Ammon's horn (tissue), 1 donor: ENCODE measurements around the gene DUSP14.
"Not testable (repeated sequence)": the region's sequence is repeated elsewhere in the genome, so short reads cannot be mapped to it uniquely, and the experiment has no call there.

Experiments used
- DNase-seq: peaks from one replicate; pipeline ENCODE4 v3.0.0-alpha.2; 2016; ENCODE audit warnings: low spot score

Gene DUSP14, protein sequence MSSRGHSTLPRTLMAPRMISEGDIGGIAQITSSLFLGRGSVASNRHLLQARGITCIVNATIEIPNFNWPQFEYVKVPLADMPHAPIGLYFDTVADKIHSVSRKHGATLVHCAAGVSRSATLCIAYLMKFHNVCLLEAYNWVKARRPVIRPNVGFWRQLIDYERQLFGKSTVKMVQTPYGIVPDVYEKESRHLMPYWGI

DNA sequence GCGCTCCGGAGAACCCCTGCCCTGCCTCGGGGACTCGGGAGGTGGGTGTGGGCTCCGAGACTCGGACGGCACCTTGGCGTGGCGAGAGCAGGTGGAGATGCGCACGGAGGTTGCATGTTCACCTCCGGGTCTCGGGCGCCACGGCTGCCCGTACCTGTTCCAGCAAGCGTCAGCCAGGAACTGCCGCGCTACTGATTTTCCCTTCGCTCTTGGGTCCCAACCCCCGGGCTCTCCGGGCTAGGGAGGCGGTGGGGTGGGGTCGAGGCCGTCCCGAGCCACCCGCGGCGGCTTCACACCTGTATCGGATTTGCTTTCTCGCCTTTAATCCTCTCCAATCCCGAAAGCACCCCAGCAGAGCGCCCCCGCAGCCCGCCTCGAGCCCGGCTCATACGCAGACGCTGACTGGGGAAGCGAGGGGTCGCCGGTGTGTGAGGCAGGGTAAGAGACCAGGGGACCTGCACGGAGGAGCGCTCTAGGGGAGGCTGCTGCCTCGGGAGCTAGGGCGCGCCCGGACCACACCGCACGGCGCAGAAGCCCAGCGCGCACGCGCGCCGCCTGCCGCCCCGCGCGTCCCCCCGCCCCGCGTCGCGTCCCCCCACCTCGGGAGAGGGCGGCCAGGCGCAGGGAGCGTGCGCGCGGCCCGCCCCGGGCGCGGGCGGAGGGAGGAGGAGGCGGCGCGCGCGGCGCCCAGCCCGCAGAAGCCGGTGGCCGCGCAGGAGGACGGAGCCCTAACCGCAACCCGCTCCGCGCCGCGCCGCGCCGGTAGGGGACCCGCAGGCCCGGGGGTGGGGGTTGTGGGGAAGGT lies at the start of gene DUSP14:
DUSP14 (plus strand) TSS at position 695 of the 805 bp plus-strand sequence. CDS start 22,382 bp downstream, outside the sequence.
- peak; percentile 88 for DNase-seq

DNA sequence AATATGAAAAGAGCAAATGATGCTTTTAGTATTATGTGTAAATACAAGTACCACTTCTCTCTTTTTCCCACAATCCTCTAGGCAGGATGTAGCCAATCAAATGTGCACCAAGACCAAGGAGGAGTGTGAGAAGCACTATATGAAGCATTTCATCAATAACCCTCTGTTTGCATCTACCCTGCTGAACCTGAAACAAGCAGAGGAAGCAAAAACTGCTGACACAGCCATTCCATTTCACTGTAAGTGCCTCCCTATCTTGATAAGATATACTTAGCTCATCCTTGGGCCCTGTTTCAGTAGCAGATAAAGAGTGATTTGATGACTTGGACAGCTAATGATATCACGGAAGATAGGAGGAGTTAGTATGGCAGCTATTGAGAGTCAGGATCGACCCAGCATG lies 49.3 kb upstream of the DUSP14 start:
- DNase-seq: no peak

DNA sequence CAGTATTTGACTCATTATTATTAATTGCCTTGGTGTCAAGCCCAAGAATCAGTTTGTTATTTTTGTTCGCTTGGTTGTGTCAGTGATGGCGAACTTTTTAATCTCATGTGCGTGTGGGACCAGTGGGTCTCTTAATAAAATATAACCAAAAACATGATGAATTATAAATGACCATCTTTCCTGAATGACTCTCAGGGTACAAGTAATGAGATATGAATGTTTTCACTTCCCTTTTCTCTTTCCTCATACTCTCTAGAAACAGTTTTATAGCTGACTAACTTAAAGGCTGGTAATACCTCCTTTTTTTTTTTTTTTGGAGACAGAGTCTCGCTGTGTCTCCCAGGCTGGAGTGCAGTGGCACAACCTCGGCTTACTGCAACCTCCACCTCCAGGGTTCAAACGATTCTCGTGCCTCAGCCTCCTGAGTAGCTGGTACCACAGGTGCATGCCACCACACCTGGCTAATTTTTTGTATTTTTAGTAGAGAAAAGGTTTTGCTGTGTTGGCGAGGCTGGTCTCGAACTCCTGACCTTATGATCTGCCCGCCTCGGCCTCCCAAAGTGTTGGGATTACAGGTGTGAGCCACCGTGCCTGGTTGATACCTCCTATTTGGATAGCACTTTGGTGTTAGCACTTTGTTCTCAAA lies 48.2 kb upstream of the DUSP14 start:
- DNase-seq: not testable (repeated sequence)

GRCh38 chr17:37446027-37446426 lies 43.7 kb upstream of the DUSP14 start:
- no peak for DNase-seq

- no peak for DNase-seq
Measured at GRCh38 chr17:37447641-37448040, 42.0 kb upstream of the DUSP14 start.

DNA sequence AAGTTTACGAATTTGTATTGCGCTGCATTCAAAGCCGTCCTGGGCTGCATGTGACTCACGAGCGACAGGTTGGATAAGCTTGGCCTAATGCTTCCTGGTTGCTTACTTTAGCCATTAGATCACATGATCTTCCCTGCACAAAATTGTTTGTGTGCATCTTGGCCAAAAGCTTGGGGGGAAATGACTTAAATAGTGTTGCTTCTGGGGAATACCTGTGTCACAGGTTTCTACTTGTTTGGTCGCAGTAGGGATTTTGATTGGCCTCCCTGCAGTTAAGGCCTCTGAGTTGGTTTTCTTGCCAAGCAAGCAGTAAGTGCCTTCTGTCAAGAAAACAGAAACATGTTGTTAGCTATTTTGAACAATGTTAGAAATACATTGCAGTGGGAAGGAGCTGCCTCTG lies 39.6 kb upstream of the DUSP14 start:
- DNase-seq: peak; percentile 4

DNA sequence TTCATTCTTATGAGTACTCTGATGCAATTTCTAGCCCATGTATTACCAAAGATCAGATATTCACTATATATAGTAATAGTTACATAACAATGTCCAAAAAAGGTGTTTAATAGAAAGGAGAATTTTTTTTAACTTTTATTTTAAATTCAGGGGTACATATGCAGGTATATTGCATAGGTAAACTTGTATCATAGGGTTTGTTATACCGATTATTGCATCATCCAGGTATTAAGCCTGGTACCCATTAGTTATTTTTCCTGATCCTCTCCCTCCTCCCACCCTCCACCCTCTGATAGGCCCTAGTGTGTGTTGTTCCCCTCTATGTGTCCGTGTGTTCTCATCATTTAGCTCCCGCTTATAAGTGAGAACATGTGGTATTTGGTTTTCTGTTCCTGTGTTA lies 31.9 kb upstream of the DUSP14 start:
- not testable (repeated sequence) for DNase-seq

DNA sequence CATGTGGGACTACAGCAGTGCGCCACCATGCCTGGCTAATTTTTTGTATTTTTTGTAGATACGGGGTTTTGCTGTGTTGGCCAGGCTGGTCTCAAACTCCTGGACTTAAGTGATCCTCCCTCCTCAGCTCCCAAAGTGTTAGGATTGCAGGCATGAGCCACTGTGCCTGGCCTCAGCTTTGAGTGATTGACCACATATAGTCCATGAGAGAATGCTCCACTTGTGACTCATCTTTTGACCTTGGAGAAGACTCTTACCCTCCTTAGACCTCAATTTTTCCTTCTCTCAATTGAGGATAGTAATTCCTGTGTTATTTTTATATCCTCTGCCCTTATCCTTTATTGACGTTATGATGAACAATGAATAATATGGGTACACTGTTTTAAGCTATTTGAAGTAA lies 30.9 kb upstream of the DUSP14 start:
- no peak for DNase-seq

DNA sequence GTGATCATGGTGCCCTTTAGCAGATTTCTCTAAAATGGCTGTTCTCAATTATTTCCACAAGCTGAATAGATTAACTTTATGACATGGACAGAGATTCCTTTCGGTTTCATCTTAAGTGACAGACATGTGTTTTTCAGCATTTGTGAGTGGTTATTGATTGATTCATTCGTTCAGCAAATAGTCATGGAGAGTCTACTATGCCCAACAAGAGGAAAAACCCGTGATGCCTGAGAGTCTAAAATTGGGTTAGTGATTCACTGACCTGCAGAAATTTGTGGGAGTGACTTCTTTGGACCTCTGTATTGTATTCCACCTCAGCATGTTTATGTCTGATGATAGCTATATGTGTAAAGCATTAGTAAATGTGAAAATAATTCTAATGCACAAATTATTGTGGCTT lies 28.0 kb upstream of the DUSP14 start:
- no peak for DNase-seq

DNA sequence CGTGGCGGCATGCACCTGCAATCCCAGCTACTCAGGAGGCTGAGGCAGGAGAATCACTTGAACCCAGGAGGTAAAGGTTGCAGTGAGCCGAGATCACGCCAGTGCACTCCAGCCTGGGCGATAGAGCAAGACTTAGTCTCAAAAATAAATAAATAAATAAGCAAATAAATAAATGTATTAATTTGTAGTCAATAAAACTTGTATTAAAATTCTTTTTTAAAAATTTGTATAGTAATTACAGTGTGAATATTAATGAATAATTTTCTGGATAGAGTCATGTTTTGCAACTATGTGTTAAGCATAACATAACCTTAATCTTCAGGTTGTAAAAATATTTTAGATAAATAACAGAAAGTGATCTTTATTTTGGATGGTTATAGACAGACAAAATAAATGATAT lies 27.2 kb upstream of the DUSP14 start:
- no peak for DNase-seq

GRCh38 chr17:37463039-37463438 lies 26.7 kb upstream of the DUSP14 start:
- no peak for DNase-seq

GRCh38 chr17:37465069-37465616 lies 24.5 kb upstream of the DUSP14 start:
- no peak for DNase-seq

DNA sequence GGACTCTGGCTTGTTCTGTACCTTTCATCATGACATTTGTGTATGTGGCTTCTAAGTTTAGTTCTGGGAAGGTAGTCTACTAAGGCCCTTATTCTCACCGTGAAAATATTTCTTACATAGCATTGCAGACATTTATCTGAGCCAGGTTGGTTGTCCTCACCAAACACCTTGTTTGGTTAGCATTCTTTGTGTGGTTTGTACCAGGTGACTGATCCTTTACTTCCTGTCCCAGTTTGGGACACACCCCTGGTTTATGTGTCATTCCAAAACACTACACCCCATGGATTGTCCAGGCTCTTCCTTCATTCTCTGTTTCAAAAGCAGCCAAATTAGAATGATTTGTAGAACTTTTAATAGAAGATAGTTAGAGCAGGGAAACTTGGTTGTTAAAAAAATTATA lies 23.2 kb upstream of the DUSP14 start:
- no peak for DNase-seq

DNA sequence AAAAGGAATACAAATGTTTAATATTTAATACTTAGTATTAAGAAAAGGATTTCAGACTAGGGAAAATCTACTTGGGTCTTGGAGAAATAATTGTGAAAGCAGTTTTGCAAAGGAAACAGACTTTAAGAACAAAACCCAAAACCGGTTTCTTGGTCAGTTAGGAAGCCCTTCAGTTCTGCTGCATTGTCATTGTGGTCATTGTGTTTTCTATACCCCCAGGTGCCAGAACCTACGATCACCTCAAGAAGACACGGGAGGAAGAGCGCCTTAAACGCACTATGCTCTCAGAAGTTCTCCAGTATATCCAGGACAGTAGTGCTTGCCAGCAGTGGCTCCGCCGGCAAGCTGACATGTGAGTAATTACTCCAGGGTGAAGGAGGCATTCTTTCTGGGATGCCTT lies 19.5 kb upstream of the DUSP14 start:
- no peak for DNase-seq

DNA sequence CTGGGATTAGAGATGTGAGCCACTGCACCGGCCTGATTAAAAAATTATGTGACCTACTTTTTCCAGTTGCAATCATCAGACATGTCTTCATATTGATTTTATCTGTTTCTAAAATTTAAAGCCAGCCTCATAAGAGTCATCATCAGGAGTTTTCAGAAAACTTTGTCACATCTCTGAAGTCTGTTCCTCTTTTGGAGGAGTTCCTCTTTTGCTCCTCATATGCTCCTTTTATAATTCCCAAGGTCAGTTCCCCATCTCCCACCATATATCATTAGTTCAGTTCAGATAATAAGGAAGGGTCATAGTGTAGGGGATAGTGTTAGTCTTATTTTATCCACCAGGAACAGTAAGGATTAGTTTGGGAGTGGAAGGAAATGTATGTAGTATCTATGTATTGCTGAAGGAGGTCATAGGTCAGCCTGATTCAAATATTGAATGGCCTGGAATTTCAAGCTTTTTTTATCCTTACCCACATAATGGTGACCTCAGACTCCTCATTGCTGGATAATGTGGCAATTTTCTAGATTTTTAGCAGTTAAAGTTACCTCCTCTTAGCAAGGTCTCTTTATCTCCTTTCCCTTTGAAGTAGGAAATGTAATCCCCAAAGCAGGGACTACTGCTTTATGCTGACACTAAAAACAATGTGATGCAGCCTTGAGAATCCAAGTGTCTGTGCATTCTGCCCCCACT lies 13.8 kb upstream of the DUSP14 start:
- no peak for DNase-seq

- DNase-seq: no peak
Measured at GRCh38 chr17:37476431-37477120, 13.1 kb upstream of the DUSP14 start.

DNA sequence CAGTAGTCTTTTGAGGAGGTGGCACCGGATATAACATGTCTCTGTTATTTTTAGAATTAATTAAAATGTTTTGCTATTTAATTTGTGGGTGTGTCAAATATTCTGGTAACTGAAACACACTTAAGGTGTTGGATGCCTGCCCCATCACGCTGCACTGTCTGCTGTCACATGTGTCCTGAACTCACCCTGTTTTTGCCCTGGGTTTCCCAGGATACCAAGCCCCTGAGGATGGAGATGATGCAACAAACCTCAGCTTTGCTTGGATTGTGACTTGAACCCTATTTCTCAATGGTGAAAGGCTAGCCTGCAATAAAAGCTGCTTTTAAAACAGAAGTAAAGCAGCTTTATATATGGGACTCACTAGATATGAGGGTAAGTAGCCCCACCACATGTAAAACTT lies 11.5 kb upstream of the DUSP14 start:
- no peak for DNase-seq

- no peak for DNase-seq
Measured at GRCh38 chr17:37479025-37479424, 10.7 kb upstream of the DUSP14 start.

GRCh38 chr17:37480427-37480826 lies 9.3 kb upstream of the DUSP14 start:
- DNase-seq: no peak

- no peak for DNase-seq
Measured at GRCh38 chr17:37481001-37481665, 8.6 kb upstream of the DUSP14 start.
